Inferior parietal cortex (tissue), 1 donor: Measurements from ENCODE around the gene BPIFB4.
"Not testable (repeated sequence)": the region's sequence is repeated elsewhere in the genome, so short reads cannot be mapped to it uniquely, and the experiment has no call there.

ENCODE experiments used
- DNase-seq: peaks from one replicate; pipeline ENCODE4 v3.0.0-alpha.2; 2016; ENCODE audit errors: extremely low spot score

BPIFB4 gene

DNA sequence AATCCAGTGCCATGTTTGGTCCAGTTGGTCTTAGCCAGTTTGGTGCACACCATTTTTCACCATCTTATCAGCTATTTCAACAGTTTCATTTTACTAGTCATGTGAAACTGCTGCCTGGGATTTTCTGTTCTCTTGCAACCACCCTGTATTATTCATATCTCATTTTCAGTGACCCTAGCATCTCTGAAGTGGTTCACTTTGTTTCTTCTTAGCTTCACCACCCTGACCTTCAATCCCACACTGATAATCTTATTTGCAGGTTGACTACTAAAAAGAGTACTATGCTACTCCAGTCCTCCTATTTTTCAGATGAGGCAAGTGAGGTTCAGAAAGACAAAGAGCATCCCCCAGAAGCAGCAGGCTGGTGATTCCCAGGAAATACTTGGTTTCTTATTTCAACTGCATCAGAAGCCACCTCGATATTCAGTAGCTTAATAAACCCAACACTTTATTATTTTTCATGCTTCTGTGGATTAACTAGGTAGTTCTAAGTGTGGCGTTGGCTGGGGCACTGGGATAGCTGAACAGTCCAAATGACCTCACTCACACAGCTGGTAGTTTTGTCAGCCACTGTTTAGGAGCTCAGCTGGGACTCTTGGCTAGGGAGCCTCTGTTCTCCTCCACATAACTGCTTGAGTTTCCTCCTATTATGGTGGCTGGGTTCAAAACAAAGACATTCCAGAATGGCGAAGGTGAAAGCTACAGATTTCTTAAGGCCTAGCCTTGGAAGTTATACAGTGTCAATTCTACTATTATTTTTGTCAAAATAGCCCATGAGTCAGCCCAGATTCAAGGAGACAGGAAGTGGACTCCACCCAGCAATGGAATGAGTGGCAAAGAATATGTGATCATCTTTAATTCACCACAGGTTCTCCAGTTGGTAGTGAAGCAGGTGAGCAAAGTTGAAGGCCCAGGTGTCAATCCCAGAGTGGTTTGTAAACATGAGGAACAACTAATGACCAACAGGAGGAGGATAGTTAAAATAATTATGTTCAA lies 40.6 kb downstream of the BPIFB4 start:
- DNase-seq, result no peak

- no peak for DNase-seq
Observed at GRCh38 chr20:33120934-33121333, 41.5 kb downstream of the BPIFB4 start.

DNA sequence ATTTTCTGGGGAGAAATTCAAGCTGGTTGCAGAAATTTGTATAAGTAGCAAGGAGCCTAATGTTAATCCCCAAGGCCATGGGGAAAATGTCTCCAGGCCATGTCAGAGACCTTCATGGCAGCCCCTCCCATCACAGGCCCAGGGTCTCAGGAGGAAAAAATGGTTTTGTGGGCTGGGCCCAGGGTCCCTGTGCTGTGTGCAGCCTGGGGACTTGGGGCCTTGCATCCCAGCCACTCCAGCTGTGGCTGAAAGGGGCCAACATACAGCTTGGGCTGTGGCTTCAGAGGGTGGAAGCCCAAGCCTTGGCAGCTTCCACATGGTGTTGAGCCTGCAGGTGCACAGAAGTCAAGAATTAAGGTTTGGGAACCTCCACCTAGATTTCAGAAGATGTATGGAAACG lies 42.9 kb downstream of the BPIFB4 start:
- DNase-seq, result not testable (repeated sequence)

- no peak for DNase-seq
Observed at GRCh38 chr20:33124261-33124660, 44.8 kb downstream of the BPIFB4 start.

- no peak for DNase-seq
Observed at GRCh38 chr20:33124994-33125393, 45.6 kb downstream of the BPIFB4 start.

- DNase-seq, result no peak
Observed at GRCh38 chr20:33125983-33126382, 46.5 kb downstream of the BPIFB4 start.

DNA sequence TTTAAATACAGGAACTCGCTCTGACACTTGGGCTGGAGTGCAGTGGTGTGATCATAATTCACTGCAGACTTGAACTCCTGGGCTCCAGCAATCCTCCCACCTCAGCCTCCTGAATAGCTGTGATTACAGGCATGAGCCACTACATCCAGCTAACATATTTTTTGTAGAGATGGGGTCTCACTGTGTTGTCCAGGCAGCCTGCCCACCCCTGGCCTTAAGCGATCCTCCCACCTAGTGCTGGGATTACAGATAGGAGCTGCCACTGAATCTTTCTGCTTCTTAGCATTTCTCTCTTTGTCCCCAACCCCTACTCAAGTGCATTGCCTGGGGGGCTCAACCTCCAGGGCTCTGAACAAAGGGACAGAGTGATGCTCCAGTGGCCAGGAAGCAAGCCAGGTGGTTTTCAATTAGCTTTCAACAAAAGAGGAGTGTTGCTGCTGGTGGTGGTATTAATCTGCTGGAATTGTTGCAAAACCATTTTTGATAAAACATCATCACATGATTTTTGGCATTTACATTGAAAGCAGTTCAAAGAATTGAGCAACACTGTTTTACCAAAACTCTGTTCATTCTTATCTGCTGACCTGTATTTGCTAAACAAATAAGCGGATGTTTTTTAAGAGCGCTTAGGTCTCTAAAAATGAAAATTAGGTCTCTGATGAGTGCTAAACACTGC lies 48.1 kb downstream of the BPIFB4 start:
- no peak for DNase-seq

- DNase-seq, result no peak
Observed at GRCh38 chr20:33130568-33131061, 51.2 kb downstream of the BPIFB4 start.

GRCh38 chr20:33131949-33132473 lies 52.6 kb downstream of the BPIFB4 start:
- no peak for DNase-seq

- no peak for DNase-seq
Observed at GRCh38 chr20:33132513-33133372, 53.3 kb downstream of the BPIFB4 start.

DNA sequence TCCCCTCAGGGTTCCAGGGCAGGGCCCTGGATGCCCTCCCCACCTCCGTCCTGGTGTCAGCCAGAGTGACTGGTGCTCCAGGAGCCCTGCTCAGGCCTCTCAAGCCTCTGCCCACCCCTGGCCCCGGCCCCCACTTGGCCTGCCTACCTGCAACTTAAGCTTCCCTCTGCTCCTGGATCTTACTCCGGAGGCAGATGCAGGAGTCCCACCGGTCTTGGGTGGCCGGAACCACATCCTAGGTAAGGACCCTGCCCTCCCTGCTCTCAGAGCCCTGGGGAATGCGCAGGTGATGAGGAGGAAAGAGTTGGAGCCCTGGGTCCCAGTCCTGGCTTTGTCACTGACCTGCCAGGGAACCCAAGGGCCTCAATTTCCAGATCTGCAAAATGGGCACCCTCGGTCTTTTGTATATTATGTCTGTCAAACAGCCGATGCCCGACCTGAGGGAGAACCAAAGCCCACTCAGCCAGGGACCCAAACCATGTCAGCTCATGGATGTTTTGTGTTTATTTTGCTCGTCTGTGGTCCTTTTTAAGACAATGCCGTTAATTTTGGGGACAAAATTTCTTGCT lies 54.0 kb downstream of the BPIFB4 start:
- no peak for DNase-seq

DNA sequence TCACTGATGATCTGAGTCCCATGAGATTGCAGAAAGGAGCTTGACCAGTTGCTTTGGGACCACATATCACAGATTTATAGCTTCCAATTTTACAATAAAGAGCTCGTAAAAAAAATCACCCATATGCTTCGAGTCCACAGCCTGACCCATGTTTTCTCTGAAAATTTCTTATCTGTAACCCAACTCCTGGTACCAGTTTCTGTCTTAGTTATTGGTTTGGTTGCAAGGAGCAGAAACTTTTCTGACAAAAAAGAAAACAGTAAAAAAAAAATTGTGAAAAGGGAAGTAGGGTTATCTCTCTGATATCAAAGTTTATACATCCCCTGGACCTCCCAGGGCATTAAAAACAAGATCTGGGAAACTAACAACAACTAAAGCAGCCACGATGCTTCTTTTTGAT lies 57.8 kb downstream of the BPIFB4 start:
- DNase-seq, result no peak

- DNase-seq, result no peak
Observed at GRCh38 chr20:33139467-33139866, 60.0 kb downstream of the BPIFB4 start.

GRCh38 chr20:33145521-33145920 lies 66.1 kb downstream of the BPIFB4 start:
- DNase-seq, result no peak

DNA sequence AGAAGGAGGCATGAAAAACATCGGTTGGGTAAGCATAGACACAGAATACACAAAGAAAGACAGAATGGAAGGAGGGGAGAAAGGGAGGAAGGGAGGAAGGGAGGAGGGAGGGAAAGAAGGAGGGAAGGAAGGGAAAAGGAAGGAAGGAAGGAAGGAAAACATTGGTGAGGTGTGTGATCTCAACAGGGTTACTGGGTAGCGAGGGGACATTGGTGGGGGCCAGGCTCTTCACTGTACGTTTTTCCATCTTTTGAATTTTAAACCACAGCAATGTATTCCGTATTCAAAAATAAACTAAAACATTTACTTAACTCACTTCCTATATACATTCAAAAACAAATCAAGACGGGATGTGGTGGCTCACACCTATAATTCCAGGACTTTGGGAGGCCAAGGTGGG lies 67.9 kb downstream of the BPIFB4 start:
- DNase-seq, result no peak

DNA sequence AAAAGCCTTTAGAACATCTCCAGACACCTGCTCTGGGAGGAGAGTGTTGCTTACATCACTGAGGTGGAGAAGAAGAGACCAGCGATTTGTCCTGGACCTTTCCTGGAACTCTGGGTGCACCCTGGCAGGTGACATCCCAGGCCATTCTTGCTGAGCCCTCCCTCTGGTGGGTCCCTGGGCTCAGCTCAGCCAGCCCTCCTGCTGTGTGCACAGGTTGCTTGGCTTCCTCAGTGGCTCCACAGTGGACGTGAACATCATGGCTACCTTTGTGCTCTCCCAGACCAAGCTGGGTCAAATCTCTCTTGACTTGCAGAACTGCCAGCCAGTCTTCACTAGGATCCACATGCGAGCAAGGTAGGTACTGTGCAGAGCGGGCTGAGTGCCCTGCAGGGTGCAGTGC lies 68.6 kb downstream of the BPIFB4 start:
- DNase-seq, result no peak

GRCh38 chr20:33154252-33154651 lies 74.8 kb downstream of the BPIFB4 start:
- DNase-seq, result no peak

GRCh38 chr20:33158637-33159385 lies 79.4 kb downstream of the BPIFB4 start:
- no peak for DNase-seq

- no peak for DNase-seq
Observed at GRCh38 chr20:33159713-33160112, 80.3 kb downstream of the BPIFB4 start.

DNA sequence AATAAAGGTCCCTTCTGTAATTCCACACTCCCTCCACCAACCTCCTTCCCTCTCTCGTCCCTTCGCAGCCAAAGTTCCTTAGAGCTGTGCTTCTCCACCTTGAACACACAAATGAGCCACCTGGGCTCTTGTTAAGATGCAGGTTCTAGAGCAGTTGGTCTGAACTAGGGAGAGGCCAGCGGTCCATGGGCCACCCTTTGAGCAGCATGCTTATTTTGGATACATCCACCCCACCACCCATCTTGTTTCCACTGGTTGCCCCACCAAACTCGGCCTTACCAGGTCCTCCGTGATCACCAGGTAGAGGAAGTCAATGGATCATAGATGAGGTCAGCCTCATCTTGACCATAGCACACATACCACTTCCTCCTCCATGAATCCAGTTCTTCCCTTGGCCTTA lies 81.2 kb downstream of the BPIFB4 start:
- DNase-seq, result no peak
